K562 (cell line): ENCODE data around the gene SEC14L3. TPM values are rescaled to one million over a fixed set of nuclear protein-coding genes. Genes with fewer than 3 reads are reported as not detected.

Experiments
- ATAC-seq: fragments of 200-7000 bp; cut with Tn5 transposase; 3 replicates; pipeline ENCODE4 v1.9.1; 2020; ENCODE audit warnings: moderate library complexity
- BruUV-seq: library from RNA; stranded (reverse); fragments of 400-500 nt; replicated peaks from 2 replicates; lab custom pipeline; 2021; lab: Mats Ljungman, UMichigan
- CTCF ChIA-PET: fragments of 300-600 bp; formaldehyde crosslinking; extraction: SDS; loops from one replicate; lab custom pipeline; 2021; ENCODE audit warnings: low intra/inter-chr PET ratio; lab: Yijun Ruan, JAX
- POLR2A ChIA-PET: fragments of 300-600, 350-650 bp; sonication (Branson Sonifier 250); formaldehyde crosslinking; extraction: SDS; loops from one replicate; lab custom pipeline; 2021; ENCODE audit warnings: antibody characterized with exemption, inconsistent platforms; lab: Yijun Ruan, JAX
- DNase-seq, 4 experiments: peaks; one replicate each; pipeline versions ENCODE4 v3.0.0 to v3.0.0-alpha.2; 2011 to 2018; ENCODE audit warnings: low spot score in 3 of 4, mixed read lengths in 3 of 4; ENCODE audit errors: extremely low read depth in 1 of 4
- FAIRE-seq: peaks from 2 replicates; lab custom pipeline; 2011; peaks lifted over from hg19 to GRCh38; lab: Jason Lieb, UNC
- H2AFZ ChIP-seq: 2 replicates; pipeline ENCODE4 v1.6.0; 2011; ENCODE audit warnings: low read depth, low read length, control low read depth, inconsistent platforms
- H3K27ac ChIP-seq: fragments of 200-600 bp; 3 replicates; pipeline ENCODE4 v1.8.0; 2011; ENCODE audit warnings: low read depth, mild to moderate bottlenecking, control low read depth, inconsistent platforms, low read length, moderate library complexity, mixed read lengths; ENCODE audit errors: extremely low read depth
- H3K27me3 ChIP-seq, 2 experiments: fragments of 300-600 bp in 1 of 2; 2 replicates in 1 of 2; 3 replicates in 1 of 2; pipeline versions ENCODE4 v1.6.0 to v1.8.0; 2011; ENCODE audit warnings: inconsistent platforms in 2 of 2, low read length in 2 of 2, mild to moderate bottlenecking in 1 of 2, mixed read lengths in 1 of 2, moderate library complexity in 1 of 2; ENCODE audit not compliant: control insufficient read depth in 2 of 2, insufficient read depth in 2 of 2
- H3K36me3 ChIP-seq: fragments of 300-600 bp; 3 replicates; pipeline ENCODE4 v1.8.0; 2011; ENCODE audit warnings: mild to moderate bottlenecking, low read length, inconsistent platforms; ENCODE audit not compliant: control insufficient read depth, insufficient read depth
- H3K4me1 ChIP-seq, 2 experiments: fragments of 200-600 bp in 1 of 2; replicated peaks in 1 of 2; 2 replicates in 1 of 2; 3 replicates in 1 of 2; pipeline versions ENCODE4 v1.5.1 to v1.8.0; 2011; ENCODE audit warnings: inconsistent platforms in 2 of 2, low read length in 2 of 2, mild to moderate bottlenecking in 1 of 2, mixed read lengths in 1 of 2, moderate library complexity in 1 of 2; ENCODE audit not compliant: control insufficient read depth in 2 of 2, insufficient read depth in 2 of 2
- H3K4me2 ChIP-seq: 2 replicates; pipeline ENCODE4 v1.6.1; 2011; ENCODE audit warnings: low read length, control low read depth, inconsistent platforms, mixed read lengths; ENCODE audit not compliant: insufficient read depth
- H3K4me3 ChIP-seq: fragments of 200-600 bp; sonication (generic), shearing (Covaris generic); 2 replicates; pipeline ENCODE4 v1.5.1; 2016; ENCODE audit warnings: control low read depth, inconsistent platforms
- H3K79me2 ChIP-seq: fragments of 200-600 bp; 3 replicates; pipeline ENCODE4 v1.8.0; 2011; ENCODE audit warnings: low read length, inconsistent platforms; ENCODE audit not compliant: control insufficient read depth, insufficient read depth
- H3K9ac ChIP-seq, 2 experiments: 2 replicates each; pipeline versions ENCODE4 v1.6.0 to v1.6.1; 2011; ENCODE audit warnings: low read depth in 2 of 2, low read length in 2 of 2, control low read depth in 1 of 2, inconsistent platforms in 1 of 2, mild to moderate bottlenecking in 1 of 2, mixed read lengths in 1 of 2; ENCODE audit not compliant: insufficient read depth in 1 of 2
- H3K9me1 ChIP-seq: one replicate; pipeline ENCODE4 v1.6.0; 2011; ENCODE audit warnings: inconsistent platforms, mild to moderate bottlenecking, low read length, moderate library complexity; ENCODE audit not compliant: control insufficient read depth, insufficient read depth
- H3K9me3 ChIP-seq: replicated peaks from 2 replicates; pipeline ENCODE4 v1.5.1; 2011; ENCODE audit warnings: low read depth, low read length, inconsistent platforms; ENCODE audit not compliant: control insufficient read depth, insufficient read depth
- H4K20me1 ChIP-seq: replicated peaks from 2 replicates; pipeline ENCODE4 v1.6.1; 2011; ENCODE audit warnings: low read length, inconsistent platforms, mixed read lengths; ENCODE audit not compliant: control insufficient read depth, insufficient read depth
- ELF1 ChIP-seq: fragments of 200-800 bp; sonication (Bioruptor generic); IDR thresholded peaks from 2 replicates; pipeline ENCODE4 v1.6.1; 2016; ENCODE audit warnings: missing genetic modification characterization, missing compliant biosample characterization
- KDM1A ChIP-seq, 2 experiments: fragments of 450-650 bp; IDR thresholded peaks; 2 replicates each; pipeline ENCODE4 v1.6.1; 2016; ENCODE audit warnings: mild to moderate bottlenecking in 2 of 2
- MCM3 ChIP-seq: fragments of 450-650 bp; IDR thresholded peaks from 2 replicates; pipeline ENCODE4 v1.6.1; 2016
- MEF2A ChIP-seq: IDR thresholded peaks from 2 replicates; pipeline ENCODE4 v1.6.1; 2011; ENCODE audit warnings: low read depth, mild to moderate bottlenecking, low read length, moderate library complexity; ENCODE audit not compliant: control insufficient read depth
- POU5F1 ChIP-seq: fragments of 150-350 bp; IDR thresholded peaks from 2 replicates; pipeline ENCODE4 v1.6.1; 2014; ENCODE audit warnings: borderline replicate concordance, low read length, low read depth, mild to moderate bottlenecking; ENCODE audit not compliant: partially characterized antibody
- PTBP1 ChIP-seq: fragments of 200-400 bp; formaldehyde crosslinking; IDR thresholded peaks from 2 replicates; pipeline ENCODE4 v1.6.1; 2017; ENCODE audit warnings: low read depth, low read length
- SOX6 ChIP-seq: fragments of 450-650 bp; IDR thresholded peaks from 2 replicates; pipeline ENCODE4 v1.6.1; 2014; ENCODE audit warnings: mild to moderate bottlenecking
- ZC3H11A ChIP-seq: IDR thresholded peaks from 2 replicates; pipeline ENCODE4 v1.6.1; 2012; ENCODE audit warnings: low read depth, low read length, improper control_type of control experiment
- ZNF24 ChIP-seq: fragments of 450-650 bp; IDR thresholded peaks from 2 replicates; pipeline ENCODE4 v1.6.1; 2016
- ZNF311 ChIP-seq: fragments of 250-450 bp; sonication (Bioruptor Pico); IDR thresholded peaks from 2 replicates; pipeline ENCODE4 v1.4.0; 2020; ENCODE audit warnings: mild to moderate bottlenecking, moderate library complexity
- WGBS: fragments of 100-300 bp; shearing (Covaris generic); methylation state at CpG from one replicate; pipeline ENCODE4 v1.1.6; 2016; ENCODE audit warnings: low coverage, mixed read lengths; ENCODE audit not compliant: insufficient coverage; ENCODE audit errors: missing lambda C conversion rate; 5-methylcytosine and 5-hydroxymethylcytosine counted together
- in situ Hi-C: fragments of 300-500 bp; cut with MboI; formaldehyde crosslinking; loops from 4 replicates; pipeline ENCODE4 v1.15.0; 2018; ENCODE audit warnings: inconsistent platforms, mixed read lengths
- intact Hi-C: fragments of 100-400 bp; cut with micrococcal nuclease; formaldehyde crosslinking; loops from 2 replicates; pipeline ENCODE4 v1.14.2; 2022
- polyA plus RNA-seq, 8 experiments: library from polyadenylated mRNA; depleted of rRNA in 4 of 8; stranded (reverse) in 5 of 8; unstranded in 3 of 8; fragments of >200 nt; fragmentation: Nextera tagmentation in 2 of 8; fragmentation: Illumina TruSeq in 1 of 8; extraction: Ambion mirVana in 2 of 8; extraction: Trizol in 1 of 8; gene quantifications; 2 replicates each; pipeline versions ENCODE4 v1.2.1 to v1.2.3, GENCODE V29; 2011 to 2014; ENCODE audit warnings: inconsistent platforms in 1 of 8, missing spikeins in 1 of 8
- total RNA-seq, 7 experiments: library from RNA; depleted of rRNA in 6 of 7; stranded (reverse); fragments of >200 nt in 6 of 7; fragmentation: Illumina TruSeq in 2 of 7; extraction: Trizol in 2 of 7; gene quantifications; 2 replicates each; pipeline versions ENCODE4 v1.2.1 to v1.2.3, GENCODE V29; 2011 to 2021; ENCODE audit warnings: low replicate concordance in 1 of 7
- TF ChIP-seq, protein P1 (sequence below): fragments of 150-350 bp; IDR thresholded peaks from 2 replicates; pipeline ENCODE4 v1.6.1; 2014; ENCODE audit warnings: low read depth, mild to moderate bottlenecking, low read length, borderline replicate concordance
- TF ChIP-seq, protein P2 (sequence below): fragments of 250-450 bp; sonication (Bioruptor Pico); IDR thresholded peaks from 2 replicates; pipeline ENCODE4 v1.4.0; 2020; ENCODE audit warnings: mild to moderate bottlenecking, moderate library complexity, borderline replicate concordance
- TF ChIP-seq, protein P3 (sequence below): sonication (generic); IDR thresholded peaks from 2 replicates; pipeline ENCODE4 v1.6.1; 2016

Gene SEC14L3
- total and polyA plus RNA-seq, 9 of the 15 experiments (the other 6 are each of a cell fraction or from before 2014, with no cell fraction given): not detected

DNA sequence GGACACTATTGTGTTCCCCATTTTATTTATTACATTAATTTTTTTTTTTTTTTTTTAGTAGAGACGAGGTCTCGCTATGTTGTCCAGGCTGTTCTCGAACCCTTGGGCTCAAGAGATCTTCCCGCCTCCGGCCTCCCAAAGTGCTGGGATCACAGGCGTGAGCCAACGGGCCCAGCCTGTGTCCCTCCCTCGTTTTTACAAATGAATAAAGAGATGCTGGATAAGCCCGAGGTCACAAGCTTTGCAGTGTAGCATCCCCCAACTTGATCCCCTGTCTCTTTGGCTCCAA, 46.5 kb downstream of the SEC14L3 start (continued):
- TF ChIP-seq MCM3 (no peak), PTBP1 (0 out of 2 replicates have a peak, but pooled peaks have one; percentile 24)

DNA sequence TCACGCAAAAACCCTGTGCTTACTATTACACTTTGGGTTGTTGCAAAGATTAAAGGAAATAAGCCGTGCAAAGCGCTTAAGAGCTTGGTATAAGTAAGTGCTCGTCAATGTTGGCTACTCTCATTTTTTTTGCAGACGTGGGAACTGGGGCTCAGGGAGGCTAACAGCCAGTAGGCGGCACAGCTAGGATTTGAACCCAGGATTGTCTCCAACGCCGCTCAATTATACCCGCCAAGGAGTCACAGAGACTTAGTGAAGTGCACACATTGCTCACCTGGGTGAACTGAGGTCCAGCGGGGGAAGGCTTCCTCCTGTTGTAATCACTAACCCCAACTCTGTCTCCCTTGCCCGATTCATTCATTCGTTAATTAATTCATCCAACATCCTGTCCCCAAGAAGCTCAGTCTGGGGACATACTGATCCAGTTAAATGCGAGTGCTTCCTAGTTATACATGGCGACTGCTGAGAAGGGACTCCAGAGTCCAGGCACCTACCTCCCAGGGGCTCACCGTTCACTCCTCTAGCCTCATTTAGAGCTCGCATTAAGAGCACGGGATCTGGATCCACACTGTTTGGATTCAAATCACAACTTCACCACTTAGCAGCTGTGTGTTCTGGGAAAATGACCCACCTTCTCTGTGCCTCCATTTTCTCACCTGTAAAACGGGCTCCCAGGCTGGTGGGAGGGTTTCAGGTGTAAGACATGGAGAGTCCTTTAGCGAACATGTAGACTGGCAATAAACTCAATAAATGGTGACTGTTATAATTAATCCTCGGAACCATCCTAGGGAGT, 47.1 kb downstream of the SEC14L3 start:
- peaks cover 46 to 47% of the 10 kb centered on the region in 2 experiments for H3K4me1 ChIP-seq
- DNase-seq: peak in 1 of 4 experiments; percentile 46
- peak overlapping the region; percentile 83 for H3K27ac ChIP-seq
- intact Hi-C loops: loop anchor here (1.0 kb wide), 1 partner anchor 20 kb away; no protein-coding TSS in a partner anchor
- peak overlapping the region; percentile 57 for H2AFZ ChIP-seq
- H3K9me1 ChIP-seq: no peaks in the 10 kb centered on the region
- H3K36me3 ChIP-seq: peaks cover 29% of the 10 kb centered on the region; the same call in 2 of the 3 replicates
- H3K4me2 ChIP-seq: peak overlapping the region; percentile 94
- BruUV-seq: no TSS peak
- POLR2A ChIA-PET: interaction anchor here (0.7 to 3.2 kb wide), 4 partner anchors 11 to 183 kb away, joined by 3 to 17 read pairs (median 6); no protein-coding TSS in a partner anchor
- H4K20me1 ChIP-seq: no peaks in the 10 kb centered on the region
- in situ Hi-C loops: loop anchor here (5.0 kb wide), 1 partner anchor 32 kb away; no protein-coding TSS in a partner anchor
- no peaks in the 10 kb centered on the region for H3K27me3 ChIP-seq
- WGBS: 11% methylated on average over 20 of the region's 20 CpGs
- peak overlapping the region; percentile 86 to 88 for H3K9ac ChIP-seq
- CTCF ChIA-PET: interaction anchor here (0.7 kb wide), 1 partner anchor 34 kb away, joined by 5 read pairs; no protein-coding TSS in a partner anchor
- FAIRE-seq: peak; percentile 29
- no peak for ATAC-seq
- H3K9me3 ChIP-seq: no peaks in the 10 kb centered on the region; the same call in 1 of the 2 replicates
- H3K4me3 ChIP-seq: peak overlapping the region; percentile 59
- peaks cover 64% of the 10 kb centered on the region for H3K79me2 ChIP-seq
- TF ChIP-seq ELF1 (no peak), ZNF311 (CRISPR knock-in tag) (no peak), POU5F1 (no peak), SOX6 (no peak), ZC3H11A (no peak), ZNF24 (peak; percentile 15; the same call in 1 of the 2 replicates), PTBP1 (0 out of 2 replicates have a peak, but pooled peaks have one; percentile 29), MEF2A (no peak), KDM1A (IDR thresholded peaks at IDR 0.05) (peak; percentile 6 to 18; a peak in 3 of 4 replicates)
- TF ChIP-seq, protein P1, sequence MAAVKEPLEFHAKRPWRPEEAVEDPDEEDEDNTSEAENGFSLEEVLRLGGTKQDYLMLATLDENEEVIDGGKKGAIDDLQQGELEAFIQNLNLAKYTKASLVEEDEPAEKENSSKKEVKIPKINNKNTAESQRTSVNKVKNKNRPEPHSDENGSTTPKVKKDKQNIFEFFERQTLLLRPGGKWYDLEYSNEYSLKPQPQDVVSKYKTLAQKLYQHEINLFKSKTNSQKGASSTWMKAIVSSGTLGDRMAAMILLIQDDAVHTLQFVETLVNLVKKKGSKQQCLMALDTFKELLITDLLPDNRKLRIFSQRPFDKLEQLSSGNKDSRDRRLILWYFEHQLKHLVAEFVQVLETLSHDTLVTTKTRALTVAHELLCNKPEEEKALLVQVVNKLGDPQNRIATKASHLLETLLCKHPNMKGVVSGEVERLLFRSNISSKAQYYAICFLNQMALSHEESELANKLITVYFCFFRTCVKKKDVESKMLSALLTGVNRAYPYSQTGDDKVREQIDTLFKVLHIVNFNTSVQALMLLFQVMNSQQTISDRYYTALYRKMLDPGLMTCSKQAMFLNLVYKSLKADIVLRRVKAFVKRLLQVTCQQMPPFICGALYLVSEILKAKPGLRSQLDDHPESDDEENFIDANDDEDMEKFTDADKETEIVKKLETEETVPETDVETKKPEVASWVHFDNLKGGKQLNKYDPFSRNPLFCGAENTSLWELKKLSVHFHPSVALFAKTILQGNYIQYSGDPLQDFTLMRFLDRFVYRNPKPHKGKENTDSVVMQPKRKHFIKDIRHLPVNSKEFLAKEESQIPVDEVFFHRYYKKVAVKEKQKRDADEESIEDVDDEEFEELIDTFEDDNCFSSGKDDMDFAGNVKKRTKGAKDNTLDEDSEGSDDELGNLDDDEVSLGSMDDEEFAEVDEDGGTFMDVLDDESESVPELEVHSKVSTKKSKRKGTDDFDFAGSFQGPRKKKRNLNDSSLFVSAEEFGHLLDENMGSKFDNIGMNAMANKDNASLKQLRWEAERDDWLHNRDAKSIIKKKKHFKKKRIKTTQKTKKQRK: no peak
- TF ChIP-seq, protein P2, sequence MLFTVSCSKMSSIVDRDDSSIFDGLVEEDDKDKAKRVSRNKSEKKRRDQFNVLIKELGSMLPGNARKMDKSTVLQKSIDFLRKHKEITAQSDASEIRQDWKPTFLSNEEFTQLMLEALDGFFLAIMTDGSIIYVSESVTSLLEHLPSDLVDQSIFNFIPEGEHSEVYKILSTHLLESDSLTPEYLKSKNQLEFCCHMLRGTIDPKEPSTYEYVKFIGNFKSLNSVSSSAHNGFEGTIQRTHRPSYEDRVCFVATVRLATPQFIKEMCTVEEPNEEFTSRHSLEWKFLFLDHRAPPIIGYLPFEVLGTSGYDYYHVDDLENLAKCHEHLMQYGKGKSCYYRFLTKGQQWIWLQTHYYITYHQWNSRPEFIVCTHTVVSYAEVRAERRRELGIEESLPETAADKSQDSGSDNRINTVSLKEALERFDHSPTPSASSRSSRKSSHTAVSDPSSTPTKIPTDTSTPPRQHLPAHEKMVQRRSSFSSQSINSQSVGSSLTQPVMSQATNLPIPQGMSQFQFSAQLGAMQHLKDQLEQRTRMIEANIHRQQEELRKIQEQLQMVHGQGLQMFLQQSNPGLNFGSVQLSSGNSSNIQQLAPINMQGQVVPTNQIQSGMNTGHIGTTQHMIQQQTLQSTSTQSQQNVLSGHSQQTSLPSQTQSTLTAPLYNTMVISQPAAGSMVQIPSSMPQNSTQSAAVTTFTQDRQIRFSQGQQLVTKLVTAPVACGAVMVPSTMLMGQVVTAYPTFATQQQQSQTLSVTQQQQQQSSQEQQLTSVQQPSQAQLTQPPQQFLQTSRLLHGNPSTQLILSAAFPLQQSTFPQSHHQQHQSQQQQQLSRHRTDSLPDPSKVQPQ: no peak
- TF ChIP-seq, protein P3, sequence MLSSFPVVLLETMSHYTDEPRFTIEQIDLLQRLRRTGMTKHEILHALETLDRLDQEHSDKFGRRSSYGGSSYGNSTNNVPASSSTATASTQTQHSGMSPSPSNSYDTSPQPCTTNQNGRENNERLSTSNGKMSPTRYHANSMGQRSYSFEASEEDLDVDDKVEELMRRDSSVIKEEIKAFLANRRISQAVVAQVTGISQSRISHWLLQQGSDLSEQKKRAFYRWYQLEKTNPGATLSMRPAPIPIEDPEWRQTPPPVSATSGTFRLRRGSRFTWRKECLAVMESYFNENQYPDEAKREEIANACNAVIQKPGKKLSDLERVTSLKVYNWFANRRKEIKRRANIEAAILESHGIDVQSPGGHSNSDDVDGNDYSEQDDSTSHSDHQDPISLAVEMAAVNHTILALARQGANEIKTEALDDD: no peak
